ENCODE measurements around the gene HOXC12.

- TF ChIP-seq CTCF (IDR thresholded peaks at IDR 0.05; ENCODE audit: low read length) (no peak), EZH2 (IDR thresholded peaks at IDR 0.05; ENCODE audit: borderline replicate concordance, low read length) (no peak)
Observed at GRCh38 chr12:53973236-53974042, 18.7 kb downstream of the HOXC12 start.

Measured in OCI-LY1 (cell line).